HCT116 (cell line): Measurements from ENCODE around the gene RAET1L. TPM values are rescaled to one million over a fixed set of nuclear protein-coding genes. Genes with fewer than 3 reads are reported as not detected.

Experiments used
- ATAC-seq: fragments of 200-7000 bp; cut with Tn5 transposase; 2 replicates; pipeline ENCODE4 v1.9.1; 2020; ENCODE audit warnings: mild to moderate bottlenecking, moderate library complexity
- BruUV-seq: library from RNA; stranded (reverse); fragments of 400-500 nt; replicated peaks from 2 replicates; lab custom pipeline; 2021; lab: Mats Ljungman, UMichigan
- CTCF ChIA-PET: fragments of 300-600 bp; sonication (Branson Sonifier 250); formaldehyde crosslinking; loops from one replicate; lab custom pipeline; 2021; ENCODE audit warnings: antibody characterized with exemption; lab: Charles Lee
- POLR2A ChIA-PET: fragments of 300-600, 350-600 bp; sonication (Branson Sonifier 250); formaldehyde crosslinking; loops from one replicate; lab custom pipeline; 2021; ENCODE audit warnings: antibody characterized with exemption; lab: Charles Lee
- RAD21 ChIA-PET, 2 experiments: fragments of 300-600 bp; sonication (Branson Sonifier 250); formaldehyde crosslinking; loops; one replicate each; lab custom pipeline; 2023; ENCODE audit warnings: low total read pairs in 2 of 2; ENCODE audit not compliant: uncharacterized antibody in 2 of 2, unreplicated experiment in 2 of 2, low non-redundant PET in 1 of 2; lab: Charles Lee
- DNase-seq: peaks from one replicate; pipeline ENCODE4 v3.0.0-alpha.2; 2010; ENCODE audit warnings: low read depth, low spot score
- H2AFZ ChIP-seq: fragments of 200-600 bp; shearing (Covaris generic), sonication (generic); 2 replicates; pipeline ENCODE4 v1.6.1; 2017; ENCODE audit warnings: low read depth, mixed run types, mixed read lengths, antibody characterized with exemption, low read length; ENCODE audit not compliant: poor library complexity, severe bottlenecking
- H3K27ac ChIP-seq: 2 replicates; pipeline ENCODE4 v1.5.1; 2012; ENCODE audit warnings: low read depth, low read length
- H3K27me3 ChIP-seq: fragments of 200-600 bp; sonication (generic); 2 replicates; pipeline ENCODE4 v1.6.1; 2016; ENCODE audit warnings: mixed run types, low read length, mixed read lengths; ENCODE audit not compliant: insufficient read depth
- H3K36me3 ChIP-seq, 2 experiments: fragments of 200-500 bp in 1 of 2; fragments of 200-600 bp in 1 of 2; sonication (Bioruptor generic) in 1 of 2; sonication (generic) in 1 of 2; 2 replicates each; pipeline versions ENCODE4 v1.5.1 to v1.6.1; 2014 to 2016; ENCODE audit warnings: low read length in 2 of 2, inconsistent platforms in 1 of 2, mixed read lengths in 1 of 2, mixed run types in 1 of 2; ENCODE audit not compliant: insufficient read depth in 2 of 2, control insufficient read depth in 1 of 2
- H3K4me1 ChIP-seq, 2 experiments: fragments of 200-600 bp in 1 of 2; sonication (generic) in 1 of 2; 2 replicates each; pipeline versions ENCODE4 v1.5.1 to v1.6.1; 2012 to 2017; ENCODE audit warnings: low read length in 2 of 2, inconsistent platforms in 1 of 2, mild to moderate bottlenecking in 1 of 2, mixed read lengths in 1 of 2, mixed run types in 1 of 2, moderate library complexity in 1 of 2; ENCODE audit not compliant: insufficient read depth in 2 of 2, control insufficient read depth in 1 of 2
- H3K4me2 ChIP-seq: fragments of 200-600 bp; sonication (generic); 2 replicates; pipeline ENCODE4 v1.6.1; 2017; ENCODE audit warnings: mixed run types, low read length, mixed read lengths
- H3K4me3 ChIP-seq, 2 experiments: fragments of 200-600 bp in 1 of 2; sonication (generic) in 1 of 2; replicated peaks in 1 of 2; 2 replicates each; pipeline ENCODE4 v1.5.1; 2011 to 2016; ENCODE audit warnings: low read length in 2 of 2, control low read depth in 1 of 2, low read depth in 1 of 2, mild to moderate bottlenecking in 1 of 2, mixed read lengths in 1 of 2, mixed run types in 1 of 2
- H3K79me2 ChIP-seq: fragments of 200-600 bp; sonication (generic); 2 replicates; pipeline ENCODE4 v1.6.1; 2017; ENCODE audit warnings: mild to moderate bottlenecking, mixed run types, low read length, moderate library complexity, mixed read lengths; ENCODE audit not compliant: insufficient read depth
- H3K9ac ChIP-seq: fragments of 200-600 bp; sonication (generic); 2 replicates; pipeline ENCODE4 v1.6.1; 2016; ENCODE audit warnings: low read length, mixed read lengths
- H3K9me2 ChIP-seq: fragments of 200-600 bp; sonication (generic), shearing (Covaris generic); 2 replicates; pipeline ENCODE4 v1.6.1; 2017; ENCODE audit warnings: mixed run types, mild to moderate bottlenecking, moderate library complexity; ENCODE audit not compliant: insufficient read depth
- H3K9me3 ChIP-seq, 2 experiments: fragments of 200-500 bp in 1 of 2; fragments of 200-600 bp in 1 of 2; sonication (Bioruptor generic) in 1 of 2; sonication (generic) in 1 of 2; 2 replicates each; pipeline ENCODE4 v1.6.1; 2014 to 2017; ENCODE audit warnings: low read length in 2 of 2, mixed read lengths in 2 of 2, inconsistent platforms in 1 of 2, low read depth in 1 of 2, mild to moderate bottlenecking in 1 of 2, mixed run types in 1 of 2, moderate library complexity in 1 of 2; ENCODE audit not compliant: control insufficient read depth in 1 of 2, insufficient read depth in 1 of 2
- H4K20me1 ChIP-seq: fragments of 200-600 bp; sonication (generic), shearing (Covaris generic); 2 replicates; pipeline ENCODE4 v1.6.1; 2017; ENCODE audit warnings: mixed run types, mild to moderate bottlenecking, moderate library complexity; ENCODE audit not compliant: insufficient read depth
- CTCF ChIP-seq, 3 experiments: fragments of 200-600 bp in 1 of 3; sonication (generic) in 1 of 3; IDR thresholded peaks in 2 of 3; conservative IDR thresholded peaks in 1 of 3; 2 replicates each; pipeline ENCODE4 v1.5.1; 2012 to 2017; ENCODE audit warnings: low read depth in 2 of 3, low read length in 2 of 3, antibody characterized with exemption in 1 of 3, borderline replicate concordance in 1 of 3, control low read depth in 1 of 3, mild to moderate bottlenecking in 1 of 3, mixed read lengths in 1 of 3, mixed run types in 1 of 3, moderate library complexity in 1 of 3; ENCODE audit not compliant: insufficient read depth in 1 of 3
- ELF1 ChIP-seq: IDR thresholded peaks from 2 replicates; pipeline ENCODE4 v1.6.1; 2012; ENCODE audit warnings: low read depth, borderline replicate concordance
- EZH2 ChIP-seq: fragments of 200-600 bp; sonication (generic); IDR thresholded peaks from 2 replicates; pipeline ENCODE4 v1.6.1; 2017; ENCODE audit warnings: antibody characterized with exemption, mixed run types
- POLR2A ChIP-seq: IDR thresholded peaks from 2 replicates; pipeline ENCODE4 v1.7.0; 2011; ENCODE audit warnings: borderline replicate concordance; ENCODE audit not compliant: insufficient read depth, insufficient read length; ENCODE audit errors: extremely low read depth
- POLR2AphosphoS5 ChIP-seq: IDR thresholded peaks from 2 replicates; pipeline ENCODE4 v1.6.1; 2011; ENCODE audit warnings: mild to moderate bottlenecking, low read depth, low read length, moderate library complexity
- REST ChIP-seq: IDR thresholded peaks from 2 replicates; pipeline ENCODE4 v1.6.1; 2012; ENCODE audit warnings: low read depth
- SP1 ChIP-seq: IDR thresholded peaks from 2 replicates; pipeline ENCODE4 v1.6.1; 2012; ENCODE audit warnings: low read depth
- SRF ChIP-seq: IDR thresholded peaks from 2 replicates; pipeline ENCODE4 v1.6.1; 2012; ENCODE audit warnings: low read depth
- TCF7L2 ChIP-seq: IDR thresholded peaks from 2 replicates; pipeline ENCODE4 v1.7.0; 2011; ENCODE audit warnings: borderline replicate concordance, inconsistent platforms; ENCODE audit not compliant: insufficient read depth, insufficient read length; ENCODE audit errors: extremely low read depth
- YY1 ChIP-seq: IDR thresholded peaks from 2 replicates; pipeline ENCODE4 v1.6.1; 2011; ENCODE audit warnings: low read length, low read depth, moderate library complexity, mild to moderate bottlenecking; ENCODE audit not compliant: insufficient replicate concordance; ENCODE audit errors: extremely low read depth
- ZBTB33 ChIP-seq: IDR thresholded peaks from 2 replicates; pipeline ENCODE4 v1.6.1; 2011; ENCODE audit warnings: mild to moderate bottlenecking, low read length, moderate library complexity; ENCODE audit not compliant: insufficient replicate concordance; ENCODE audit errors: extremely low read depth
- ZFX ChIP-seq: fragments of 450-650 bp; IDR thresholded peaks from 2 replicates; pipeline ENCODE4 v1.6.1; 2017
- intact Hi-C: fragments of 100-400 bp; cut with micrococcal nuclease; formaldehyde crosslinking; loops from 2 replicates; pipeline ENCODE4 v1.10.0; 2022
- total RNA-seq: library from RNA; stranded (reverse); gene quantifications from one replicate; pipeline ENCODE4 v1.2.1, GENCODE V29; 2021; ENCODE audit not compliant: unreplicated experiment

Gene RAET1L
- total RNA-seq, 1 experiment from 2014 or later, result 1.5 TPM

GRCh38 chr6:149975400-149975799, 49.9 kb downstream of the RAET1L start:
- no peaks in the 10 kb centered on the region for H3K36me3 ChIP-seq
- RAD21 ChIA-PET, result no interaction called here
- no TSS peak for BruUV-seq

GRCh38 chr6:149974825-149975224, 50.5 kb downstream of the RAET1L start:
- Histone ChIP-seq H3K9ac (no peak overlapping the region), H2AFZ (no peak overlapping the region), H3K36me3 (no peaks in the 10 kb centered on the region), H3K79me2 (no peaks in the 10 kb centered on the region), H3K9me2 (no peaks in the 10 kb centered on the region), H3K9me3 (no peaks in the 10 kb centered on the region), H3K4me2 (no peak overlapping the region), H3K27me3 (0 out of 2 replicates have a peak, but pooled peaks cover 5% of the 10 kb centered on the region), H3K27ac (no peak overlapping the region), H3K4me3 (no peak overlapping the region), H4K20me1 (no peaks in the 10 kb centered on the region), H3K4me1 (no peaks in the 10 kb centered on the region)
- intact Hi-C loops, result no loop called here
- ChIA-PET POLR2A (no interaction called here), RAD21 (no interaction called here), CTCF (no interaction called here)
- ATAC-seq, result peak; percentile 40; the same call in 1 of the 2 replicates
- BruUV-seq, result no TSS peak
- DNase-seq, result no peak
- TF ChIP-seq POLR2A, result no peak
- no peak for TF ChIP-seq ELF1
- TF ChIP-seq CTCF (IDR thresholded peaks at IDR 0.05 in 2 of 3, conservative IDR thresholded peaks at IDR 0.05 in 1 of 3; ENCODE audit: borderline replicate concordance in 1 of 3, insufficient read depth in 1 of 3, low read depth in 2 of 3, low read length in 2 of 3), result no peak
- no peak for TF ChIP-seq ZFX
- TF ChIP-seq SRF, result no peak
- no peak for TF ChIP-seq TCF7L2
- TF ChIP-seq REST, result no peak

More at GRCh38 chr6:149975400-149975799, 49.9 kb downstream of the RAET1L start:
- no peak overlapping the region for H2AFZ ChIP-seq
- no peak overlapping the region for H3K4me3 ChIP-seq
- H3K9me2 ChIP-seq, result no peaks in the 10 kb centered on the region
- ChIA-PET POLR2A (no interaction called here), CTCF (no interaction called here)
- no peak overlapping the region for H3K9ac ChIP-seq
- no peaks in the 10 kb centered on the region for H4K20me1 ChIP-seq
- intact Hi-C loops, result no loop called here
- 0 out of 2 replicates have a peak, but pooled peaks cover 5% of the 10 kb centered on the region for H3K27me3 ChIP-seq
- ATAC-seq (no peak), DNase-seq (no peak)
- no peaks in the 10 kb centered on the region for H3K9me3 ChIP-seq
- no peaks in the 10 kb centered on the region for H3K4me1 ChIP-seq
- H3K79me2 ChIP-seq, result no peaks in the 10 kb centered on the region
- no peak overlapping the region for H3K4me2 ChIP-seq
- H3K27ac ChIP-seq, result no peak overlapping the region
- TF ChIP-seq POLR2AphosphoS5, result no peak
- TF ChIP-seq ZBTB33, result no peak
- no peak for TF ChIP-seq SP1
- no peak for TF ChIP-seq YY1
- TF ChIP-seq EZH2, result no peak
- TF ChIP-seq, all 23 proteins: peak for 0
